GM04503 (cell line): ENCODE results near the gene NSFL1C.

Experiments
- DNase-seq: peaks from one replicate; pipeline ENCODE4 v3.0.0-alpha.2; 2012; ENCODE audit warnings: low read depth

NSFL1C gene

DNA sequence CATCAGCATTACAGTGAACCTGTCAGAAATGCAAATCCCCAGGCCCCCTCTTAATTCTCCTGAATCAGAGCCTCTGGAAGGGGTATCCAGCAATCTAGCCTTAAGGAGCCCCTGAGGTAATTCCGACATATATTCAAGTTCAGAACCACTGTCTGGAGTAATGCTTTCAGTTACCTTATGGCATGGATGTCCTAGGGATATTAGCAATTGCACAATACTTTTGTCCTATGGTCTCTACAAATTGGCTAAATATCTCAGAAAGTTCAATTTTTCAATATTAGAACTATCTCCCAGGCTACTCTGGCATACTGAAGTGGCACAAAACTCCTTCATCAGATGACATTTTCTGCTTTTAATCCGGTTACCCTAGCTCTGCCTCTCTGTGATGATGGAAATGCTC, 6.4 kb downstream of the NSFL1C start:
- DNase-seq = no peak

DNA sequence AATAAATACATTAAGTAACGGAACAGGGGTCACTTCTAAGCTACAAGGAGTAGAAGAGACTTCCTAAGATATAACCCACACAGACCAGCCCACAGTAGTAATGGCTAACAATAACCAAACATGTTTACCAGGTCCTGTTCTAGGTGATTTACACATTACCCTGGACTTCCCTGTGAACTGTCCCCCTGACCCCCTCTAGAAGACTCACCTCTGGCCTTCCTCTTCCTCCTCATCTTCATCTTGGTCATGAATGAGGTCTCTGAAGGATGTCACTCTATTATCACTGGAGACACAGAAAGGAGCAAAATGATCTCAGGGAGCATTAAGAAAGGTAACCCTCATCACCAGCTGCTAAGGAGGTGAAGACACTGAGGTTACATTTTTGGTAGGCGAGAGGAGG, 8.7 kb downstream of the NSFL1C start:
- no peak for DNase-seq

DNA sequence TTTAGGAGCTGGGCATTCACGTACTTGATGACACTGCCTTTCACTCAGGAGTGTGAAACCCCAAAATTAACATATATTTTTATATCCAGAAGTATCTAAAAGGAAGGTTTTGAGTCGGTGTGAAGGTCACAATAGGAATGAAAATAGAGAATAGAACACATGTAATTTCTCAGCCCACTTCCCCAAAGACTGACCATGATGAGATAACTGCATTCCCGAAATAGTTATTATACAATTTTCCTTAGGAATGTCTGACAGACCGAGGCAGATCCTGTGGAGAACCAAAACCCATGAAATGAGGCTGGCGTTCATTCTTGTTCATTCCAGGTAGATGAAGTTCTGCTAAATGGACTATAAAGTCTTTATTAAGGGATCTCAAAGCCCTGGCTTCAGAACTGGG, 10.3 kb downstream of the NSFL1C start:
- DNase-seq = peak; percentile 26

DNA sequence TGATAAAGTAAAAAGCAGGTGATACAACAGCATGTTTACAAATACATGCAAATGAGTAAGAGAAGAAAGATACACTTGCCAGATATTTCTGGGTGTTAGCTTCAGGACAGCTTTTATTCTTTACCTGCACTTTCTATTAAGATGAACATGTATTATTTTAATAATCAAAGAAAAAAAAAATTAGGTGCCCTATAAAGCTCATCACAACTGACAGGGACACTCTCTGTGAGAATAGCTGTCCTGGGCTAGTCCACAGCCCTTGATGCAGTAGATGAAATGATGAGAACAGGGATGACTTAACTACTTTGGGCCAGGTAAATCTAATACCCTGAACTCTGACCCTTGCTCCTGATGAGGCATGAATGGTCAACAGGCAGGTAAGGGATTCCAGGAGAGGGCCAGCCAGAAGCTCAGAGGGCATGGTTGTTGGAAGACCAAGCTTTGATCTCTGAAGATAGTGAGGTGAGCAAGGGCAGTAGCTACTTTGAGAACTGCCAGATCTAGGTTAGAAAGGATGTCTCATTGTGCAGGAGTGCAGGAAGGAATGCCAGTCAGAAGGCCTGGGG, 15.6 kb downstream of the NSFL1C start:
- no peak for DNase-seq

DNA sequence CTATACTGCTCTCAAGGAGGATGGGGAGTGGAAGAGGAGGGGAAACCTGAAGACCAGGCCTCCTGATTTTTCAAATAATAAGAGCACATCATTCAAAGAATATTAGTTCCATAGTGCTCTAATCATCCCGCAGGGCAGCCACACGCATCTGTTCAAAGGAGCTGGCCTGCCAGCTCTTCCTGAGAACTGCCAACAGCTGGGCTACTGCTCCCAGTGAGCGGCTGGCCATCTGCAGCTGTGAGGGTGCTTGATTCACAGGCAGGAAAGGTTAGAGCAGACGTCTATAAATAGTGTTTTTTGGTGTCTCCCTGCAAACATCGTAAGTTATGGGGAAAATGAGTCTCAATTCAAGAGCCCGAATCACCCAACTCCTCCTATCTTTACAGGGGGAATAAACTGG, 17.3 kb downstream of the NSFL1C start:
- no peak for DNase-seq

DNA sequence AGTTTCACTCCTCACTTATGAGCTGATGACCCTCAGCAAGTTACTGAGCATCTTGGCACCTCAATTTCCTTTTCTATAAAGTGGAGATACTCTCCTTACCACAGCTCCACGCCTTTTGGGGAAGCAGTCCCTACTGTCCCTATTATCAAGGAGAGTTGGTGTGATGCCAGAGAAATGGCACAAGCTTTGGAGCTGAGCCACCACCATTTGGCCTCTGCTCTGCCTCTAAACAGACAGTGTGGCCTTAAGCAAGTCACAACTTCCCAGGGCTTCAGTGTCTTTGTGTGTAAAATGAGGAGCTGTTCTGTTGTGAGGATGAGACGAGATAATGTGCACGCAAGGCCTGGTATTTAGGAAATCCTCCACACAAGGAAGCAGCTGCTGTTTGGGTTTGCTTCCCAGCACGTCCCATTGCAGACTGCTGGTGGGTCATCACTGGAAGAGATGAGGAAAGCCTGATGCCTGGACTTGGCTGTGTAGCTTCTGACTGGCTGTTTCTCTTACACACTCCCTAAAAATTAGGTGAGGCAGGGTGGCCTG, 18.5 kb downstream of the NSFL1C start:
- no peak for DNase-seq

DNA sequence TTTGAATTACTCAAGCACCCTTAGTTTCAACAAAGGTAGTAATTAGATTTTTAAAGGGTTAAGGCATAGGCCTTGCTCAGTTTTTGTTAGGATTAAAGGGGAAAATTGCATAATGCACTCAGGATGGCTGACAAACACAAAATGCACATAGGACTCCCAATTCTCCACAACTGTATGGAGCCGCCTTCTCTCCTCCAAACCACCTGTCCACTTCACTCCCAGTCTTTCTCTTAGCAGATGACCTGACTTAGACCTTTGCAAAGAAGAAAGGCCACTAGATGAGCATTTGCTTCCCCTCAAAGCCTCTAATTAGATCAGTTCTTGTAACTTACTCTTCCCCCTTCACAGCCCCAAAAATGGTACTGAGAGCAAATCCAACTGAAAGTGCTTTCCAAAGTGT, 20.1 kb downstream of the NSFL1C start:
- DNase-seq = no peak

DNA sequence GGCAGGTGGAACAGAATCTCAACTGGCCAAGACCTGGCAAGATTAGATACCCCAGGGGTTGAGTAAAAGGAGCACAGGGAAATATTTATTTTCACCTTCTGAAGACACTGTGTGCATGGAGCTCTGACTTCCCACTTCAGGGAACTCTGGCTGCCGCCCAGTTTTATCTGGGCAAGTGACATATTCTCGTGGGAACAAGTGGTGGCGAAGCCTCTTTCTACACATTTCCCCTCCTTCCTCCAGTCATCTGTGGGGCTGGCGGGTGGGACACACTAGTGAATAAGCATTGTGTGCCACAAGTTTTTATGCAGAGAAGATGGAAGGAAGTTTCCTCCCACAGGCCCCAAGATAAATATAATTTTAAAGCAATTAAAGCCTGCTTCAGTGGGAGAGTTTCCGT, 23.6 kb downstream of the NSFL1C start:
- no peak for DNase-seq

DNA sequence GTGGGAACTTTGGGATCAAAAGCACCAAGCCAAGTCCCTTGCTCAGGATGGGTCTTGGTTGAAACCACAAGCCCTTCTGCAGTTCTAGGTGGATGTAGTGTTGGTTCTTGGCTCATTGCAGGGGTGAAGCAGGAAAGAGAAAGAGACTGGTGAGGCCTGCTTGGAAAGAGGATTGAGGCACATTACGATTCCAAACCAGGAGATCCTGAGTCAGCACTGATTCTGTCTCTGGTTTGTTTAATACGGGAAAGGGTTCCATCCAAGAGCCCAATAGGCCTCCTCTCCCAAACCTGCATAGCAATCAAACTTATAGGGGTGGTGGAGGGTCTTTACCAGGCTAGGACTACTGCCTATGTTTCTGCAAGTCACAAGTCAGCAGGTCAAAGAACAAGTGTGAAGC, 24.3 kb downstream of the NSFL1C start:
- DNase-seq = no peak

DNA sequence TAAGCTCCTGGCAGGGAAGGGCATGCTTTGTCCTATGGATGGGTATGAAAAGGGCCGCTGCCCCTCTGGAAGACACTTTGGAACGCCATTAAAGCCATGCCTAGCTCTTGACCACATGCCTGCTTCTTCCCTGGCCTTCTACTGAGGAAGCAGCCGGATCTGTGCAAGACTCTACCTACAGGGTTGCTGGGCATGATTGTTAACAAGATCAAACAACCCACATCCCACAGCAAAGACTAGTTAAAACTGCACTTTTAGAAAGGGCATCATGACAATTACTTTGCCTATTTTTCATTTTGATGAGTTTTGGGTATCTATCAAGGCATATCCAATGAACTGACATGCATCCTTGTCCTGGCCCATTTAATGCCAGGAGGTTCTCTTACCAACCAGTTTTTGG, 25.5 kb downstream of the NSFL1C start:
- DNase-seq = no peak

DNA sequence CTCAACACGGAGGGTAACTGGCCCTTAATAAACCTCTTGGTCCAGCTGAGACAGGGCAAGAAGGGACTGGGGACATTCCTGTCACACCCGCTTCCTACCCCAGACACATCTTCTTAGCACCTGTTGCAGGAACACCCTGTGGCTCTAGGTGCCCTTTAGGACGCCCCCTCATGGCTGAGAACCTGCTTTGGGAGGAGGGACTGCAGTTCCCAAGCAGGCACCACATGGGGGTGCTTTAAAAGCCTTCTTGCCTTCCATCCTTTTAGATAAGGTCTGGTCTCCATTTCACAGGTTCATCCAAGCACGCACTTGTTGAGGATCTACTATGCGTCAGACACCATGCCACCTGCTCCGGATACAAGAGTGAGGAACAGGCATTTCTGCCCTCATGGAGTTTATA, 26.6 kb downstream of the NSFL1C start:
- no peak for DNase-seq

DNA sequence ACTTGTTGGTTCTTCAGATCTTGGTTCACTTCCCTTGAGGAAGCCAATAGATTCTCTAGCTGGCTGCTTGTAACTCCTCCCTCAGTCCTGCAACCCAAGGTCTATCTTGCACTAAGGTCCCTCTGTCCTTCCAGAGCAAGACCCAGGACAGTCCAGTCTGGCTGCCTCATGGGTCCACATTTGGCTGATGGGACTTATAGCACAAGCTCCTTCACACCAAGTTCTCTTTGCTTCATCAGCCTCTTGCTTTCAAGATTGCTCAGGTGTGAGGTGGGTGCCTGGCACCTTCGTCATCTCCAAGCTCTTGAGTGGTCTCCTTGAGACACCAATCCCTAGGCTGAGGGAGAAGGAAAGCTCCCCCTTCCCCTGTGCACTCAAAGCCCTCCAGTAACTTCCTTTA, 28.3 kb downstream of the NSFL1C start:
- DNase-seq = no peak

DNA sequence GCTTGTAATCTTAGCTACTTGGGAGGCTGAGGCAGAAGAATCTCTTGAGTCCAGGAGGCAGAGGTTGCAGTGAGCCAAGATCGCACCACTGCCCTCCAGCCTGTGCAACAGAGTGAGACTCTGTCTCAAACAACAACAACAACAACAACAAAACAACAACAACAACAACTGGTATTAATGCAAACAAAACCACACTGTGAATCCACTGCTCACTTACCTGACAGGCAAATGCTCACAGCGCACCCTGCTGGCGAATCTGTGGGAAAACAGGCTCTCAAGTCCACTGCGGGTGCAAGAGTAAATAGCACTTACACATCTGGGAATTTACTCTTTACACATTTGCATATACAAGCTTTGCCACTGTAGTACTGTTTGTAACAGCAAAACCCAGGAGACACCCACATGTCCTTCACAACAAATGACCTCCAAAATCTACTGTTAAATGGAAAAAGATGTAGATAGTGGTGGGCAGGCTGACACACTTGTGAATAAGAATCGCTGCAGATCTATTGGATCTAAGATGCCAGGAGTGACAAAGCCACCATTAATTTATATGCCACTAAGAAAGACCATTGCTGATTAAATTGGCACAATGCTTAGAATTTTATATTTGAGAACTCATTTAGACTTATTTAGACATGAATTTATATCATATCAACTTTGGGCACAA, 29.3 kb downstream of the NSFL1C start:
- no peak for DNase-seq

DNA sequence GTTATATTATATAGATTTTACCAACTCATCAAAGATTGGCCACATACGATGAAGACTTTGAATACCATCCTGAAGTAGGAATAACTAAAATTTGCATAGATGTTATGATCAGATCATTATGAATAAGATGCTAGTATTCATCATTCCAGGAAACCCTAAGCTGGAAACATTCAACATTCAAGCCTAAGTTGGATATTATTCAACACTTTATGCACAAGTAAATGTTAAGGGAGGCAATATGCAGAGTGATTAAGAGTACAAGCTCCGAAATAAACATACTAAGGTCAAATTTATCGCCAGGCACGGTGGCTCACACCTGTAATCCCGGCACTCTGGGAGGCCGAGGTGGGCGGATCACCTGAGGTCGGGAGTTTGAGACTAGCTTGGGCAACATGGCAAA, 30.4 kb downstream of the NSFL1C start:
- DNase-seq = no peak

DNA sequence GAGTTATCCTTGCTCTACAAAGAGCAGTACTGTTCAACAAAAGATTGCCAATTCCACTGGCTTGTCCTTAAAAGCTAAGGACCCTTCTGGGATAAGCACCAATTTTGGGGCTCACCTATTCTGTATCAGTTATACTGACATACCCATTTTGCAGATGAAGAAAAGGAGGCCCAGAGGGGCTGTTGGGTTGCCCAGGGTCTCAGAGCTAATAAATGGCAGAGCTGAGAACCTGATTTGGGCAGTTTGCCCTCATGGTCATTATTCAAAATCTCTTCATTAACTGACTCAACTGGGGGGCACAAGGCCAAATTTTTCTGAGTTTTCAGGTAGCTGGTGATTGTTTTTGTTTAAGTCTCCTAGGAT, 31.3 kb downstream of the NSFL1C start:
- no peak for DNase-seq

DNA sequence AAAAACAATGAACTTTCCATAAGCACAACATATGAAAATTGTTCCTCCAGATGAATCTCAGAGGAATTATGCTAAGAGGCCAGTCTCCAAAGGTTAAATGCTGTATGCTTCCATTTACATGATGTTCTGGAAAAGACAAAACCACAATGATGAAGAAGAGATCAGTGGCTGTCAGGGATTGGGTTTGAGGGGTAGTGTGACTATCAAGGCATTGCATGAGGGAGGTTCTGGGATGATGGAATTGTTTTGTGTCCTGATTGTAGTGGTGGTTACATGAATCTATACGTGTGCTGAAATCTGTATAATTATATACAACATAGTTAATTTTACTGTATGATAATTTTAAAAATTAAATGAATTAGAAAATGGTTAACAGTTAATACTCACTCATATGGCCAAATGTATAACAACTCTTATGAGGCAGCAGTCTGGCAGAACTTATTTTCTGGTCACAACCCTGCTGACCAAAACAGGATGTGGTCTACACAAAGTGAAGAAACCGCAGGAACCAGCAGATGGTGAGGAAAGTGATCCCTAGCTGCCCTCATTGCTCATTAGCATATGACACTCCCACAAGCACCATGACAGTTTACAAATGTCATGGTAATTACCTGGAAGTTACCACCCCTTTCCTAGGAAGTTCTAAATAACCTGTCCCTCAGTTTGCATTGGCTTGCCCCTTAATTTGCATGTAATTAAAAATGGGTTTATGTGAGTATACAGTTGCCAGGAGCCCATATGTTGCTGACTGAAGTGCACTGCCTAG, 31.9 kb downstream of the NSFL1C start:
- DNase-seq = peak; percentile 77

DNA sequence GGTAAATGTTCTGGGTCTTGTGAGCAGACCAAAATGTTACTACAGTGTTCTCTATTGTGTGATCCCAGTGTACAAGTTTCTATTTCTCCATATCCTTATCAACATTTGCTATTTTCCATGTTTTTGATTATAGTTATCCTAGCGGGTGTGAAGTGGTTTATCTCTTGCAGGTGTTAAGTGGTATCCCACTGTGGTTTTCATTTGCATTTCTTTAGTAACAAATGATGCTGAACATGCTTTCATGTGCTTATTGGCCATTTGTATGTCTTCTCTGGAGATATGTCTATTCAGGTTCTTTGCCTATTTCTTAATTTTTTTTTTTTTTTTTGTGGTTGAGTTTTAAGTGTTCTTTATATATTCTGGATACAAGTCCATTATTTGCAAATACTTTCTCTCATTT, 35.5 kb downstream of the NSFL1C start:
- DNase-seq = no peak

DNA sequence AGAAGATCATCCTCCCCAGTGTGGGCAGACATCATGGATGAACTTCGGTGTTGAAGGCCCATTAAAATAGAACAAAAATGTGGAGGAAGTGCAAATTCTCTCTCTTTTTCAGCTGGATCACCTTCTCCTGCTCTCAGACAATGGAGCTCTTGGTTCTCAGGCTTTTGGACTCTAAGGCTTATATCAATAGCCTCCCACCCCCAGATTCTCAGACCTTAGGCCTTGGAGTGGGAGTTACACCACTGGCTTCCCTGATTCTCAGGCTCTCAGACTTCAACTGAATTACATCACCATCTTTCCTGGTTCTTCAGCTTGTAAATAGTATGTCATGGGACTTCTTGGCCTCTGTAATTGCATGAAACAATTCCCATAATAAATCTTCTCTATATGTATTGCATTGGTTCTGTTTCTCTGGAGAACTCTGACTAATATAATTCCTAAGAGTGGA, 36.6 kb downstream of the NSFL1C start:
- peak; percentile 75 for DNase-seq

DNA sequence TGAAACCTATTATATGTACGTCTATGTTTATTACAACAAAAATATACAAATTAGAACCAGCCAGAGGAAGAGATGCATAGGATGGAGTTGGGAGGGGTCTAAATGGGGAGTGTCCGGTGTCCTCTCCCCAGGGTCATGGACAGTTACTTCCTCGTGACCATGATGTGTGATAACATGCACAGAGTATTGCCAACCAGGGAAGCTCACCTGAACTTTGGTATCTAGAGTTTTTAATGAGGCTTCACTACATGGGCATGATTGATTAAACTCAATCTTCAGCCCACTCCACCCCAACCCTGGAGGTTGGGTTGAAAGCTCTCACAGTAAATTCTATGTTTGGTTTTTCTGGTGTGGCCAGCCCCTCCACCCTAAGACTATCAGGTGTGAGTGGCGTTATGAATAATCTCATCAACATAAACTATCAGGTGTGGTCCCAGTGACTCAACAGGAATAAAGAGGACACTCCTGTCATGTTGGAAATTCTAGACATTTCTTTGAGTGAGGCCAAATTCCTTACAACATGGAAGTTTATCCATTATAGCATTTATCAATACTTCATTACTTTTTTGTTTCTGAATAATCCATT, 37.4 kb downstream of the NSFL1C start:
- DNase-seq = no peak

DNA sequence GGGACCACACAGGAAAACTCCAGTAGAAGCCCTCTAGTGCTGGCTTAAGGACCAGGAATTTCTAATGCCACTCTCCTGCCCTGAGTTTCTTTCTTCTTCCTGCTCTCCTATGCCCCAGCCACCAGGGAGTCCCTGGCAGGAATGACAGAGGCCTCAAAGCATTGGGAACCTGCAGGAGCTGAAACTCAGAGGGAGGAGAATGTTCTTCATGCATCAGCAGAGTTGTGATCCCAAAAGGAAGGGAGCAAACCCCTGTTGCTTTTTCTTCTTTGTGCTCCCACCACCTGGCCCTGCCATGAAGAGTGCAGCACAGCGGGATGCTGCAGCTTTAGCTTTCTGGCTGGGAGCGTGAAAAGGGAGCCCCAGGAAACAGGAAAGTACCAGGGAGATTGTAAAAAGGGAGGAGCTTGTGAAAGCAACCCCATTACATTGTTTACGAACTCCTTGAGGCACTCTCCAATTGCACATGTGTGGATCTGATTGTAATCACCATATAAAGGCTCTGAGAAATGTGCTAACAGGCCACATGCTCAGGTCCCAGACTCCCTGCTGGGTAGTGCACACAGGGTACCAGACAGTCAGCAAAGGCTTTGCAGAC, 39.1 kb downstream of the NSFL1C start:
- DNase-seq = no peak

DNA sequence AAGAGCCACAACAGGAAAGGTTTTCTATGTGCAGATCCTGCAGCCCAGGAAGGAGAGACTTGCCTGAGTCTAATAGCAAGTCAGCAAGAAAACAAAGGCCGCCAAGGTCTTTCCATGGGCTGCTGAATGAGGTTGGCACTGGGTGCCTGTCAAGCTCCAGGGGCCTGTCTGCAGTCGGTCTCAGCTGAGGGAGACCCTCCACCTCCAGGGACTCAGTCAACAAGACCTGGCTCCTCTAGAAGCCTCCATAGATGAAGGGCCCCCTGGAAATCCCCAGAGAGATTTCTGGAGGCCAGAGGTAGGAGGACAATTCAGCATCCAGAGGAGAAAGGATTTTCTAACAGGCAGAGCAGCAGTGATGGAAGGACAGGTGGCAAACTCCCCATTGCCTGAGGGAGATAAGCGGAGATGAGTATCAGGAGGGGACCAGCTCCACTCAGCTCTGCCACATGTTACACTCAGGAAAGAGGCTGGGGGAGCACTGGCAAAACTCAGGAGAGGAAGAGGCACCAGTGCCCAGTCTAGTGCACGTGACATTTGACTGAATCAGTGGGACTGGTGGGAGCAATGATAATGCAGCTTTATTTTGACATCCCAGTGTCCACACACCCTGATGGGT, 40.3 kb downstream of the NSFL1C start:
- no peak for DNase-seq

DNA sequence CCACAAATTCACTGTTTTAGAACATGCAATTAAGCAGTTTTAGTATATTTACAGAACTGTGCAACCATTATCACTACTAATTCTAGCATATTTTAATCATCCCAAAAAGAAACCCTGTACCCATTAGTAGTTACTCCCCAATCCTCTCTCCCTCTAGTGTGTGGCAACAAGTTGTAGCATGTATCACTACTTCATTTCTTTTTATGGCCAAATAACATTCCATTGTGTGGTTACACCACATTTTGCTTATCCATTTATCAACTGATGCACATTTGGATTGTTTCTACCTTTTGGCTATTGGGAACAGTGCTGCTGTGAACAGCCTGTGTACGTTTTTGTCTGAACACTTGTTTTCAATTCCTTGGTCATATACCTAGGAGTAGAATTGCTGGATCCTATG, 42.3 kb downstream of the NSFL1C start:
- no peak for DNase-seq
